Caco-2 (cell line): ENCODE results near the gene KMT5C. TPM values are rescaled to one million over a fixed set of nuclear protein-coding genes. Genes with fewer than 3 reads are reported as not detected.

ENCODE experiments used
- BruUV-seq: library from RNA; stranded (reverse); fragments of 400-500 nt; replicated peaks from 2 replicates; lab custom pipeline; 2021; lab: Mats Ljungman, UMichigan
- CTCF ChIA-PET: fragments of 300-600 bp; sonication (Branson Sonifier 250); formaldehyde crosslinking; loops from one replicate; lab custom pipeline; 2022; ENCODE audit warnings: antibody characterized with exemption; lab: Charles Lee
- POLR2A ChIA-PET: fragments of 300-600 bp; sonication (Branson Sonifier 250); formaldehyde crosslinking; loops from one replicate; lab custom pipeline; 2022; ENCODE audit warnings: antibody characterized with exemption; lab: Charles Lee
- DNase-seq, 2 experiments: peaks; one replicate each; pipeline versions ENCODE4 v3.0.0 to v3.0.0-alpha.2; 2020 to 2022
- H3K27me3 ChIP-seq: replicated peaks from 2 replicates; pipeline ENCODE4 v1.6.0; 2011; ENCODE audit warnings: low read length; ENCODE audit not compliant: control insufficient read depth, insufficient read depth
- H3K36me3 ChIP-seq: 2 replicates; pipeline ENCODE4 v1.5.1; 2011; ENCODE audit warnings: low read length; ENCODE audit not compliant: control insufficient read depth, insufficient read depth
- H3K4me1 ChIP-seq: fragments of 250-450 bp; sonication (Bioruptor Pico); 2 replicates; pipeline ENCODE4 v1.5.1; 2020; ENCODE audit warnings: mild to moderate bottlenecking
- H3K4me3 ChIP-seq: 2 replicates; pipeline ENCODE4 v1.5.1; 2011; ENCODE audit warnings: low read depth, mild to moderate bottlenecking, control low read depth, low read length
- H3K9me3 ChIP-seq: fragments of 250-450 bp; sonication (Bioruptor Pico); 2 replicates; pipeline ENCODE4 v1.5.1; 2020; ENCODE audit warnings: mild to moderate bottlenecking, moderate library complexity
- H3K27ac Mint-ChIP-seq: one replicate; pipeline ENCODE4 v1.8.0; 2022; ENCODE audit warnings: mixed read lengths; ENCODE audit not compliant: unreplicated experiment
- H3K27me3 Mint-ChIP-seq: one replicate; pipeline ENCODE4 v1.8.0; 2022; ENCODE audit warnings: mixed read lengths; ENCODE audit not compliant: insufficient read depth, unreplicated experiment
- H3K36me3 Mint-ChIP-seq: one replicate; pipeline ENCODE4 v1.8.0; 2022; ENCODE audit warnings: mild to moderate bottlenecking, mixed read lengths; ENCODE audit not compliant: insufficient read depth, unreplicated experiment
- H3K4me1 Mint-ChIP-seq: one replicate; pipeline ENCODE4 v1.8.0; 2022; ENCODE audit warnings: low read depth, mixed read lengths; ENCODE audit not compliant: unreplicated experiment
- H3K4me3 Mint-ChIP-seq: one replicate; pipeline ENCODE4 v1.8.0; 2022; ENCODE audit warnings: mild to moderate bottlenecking, moderate library complexity, mixed read lengths; ENCODE audit not compliant: unreplicated experiment
- H3K9me3 Mint-ChIP-seq: one replicate; pipeline ENCODE4 v1.8.0; 2022; ENCODE audit warnings: mixed read lengths; ENCODE audit not compliant: unreplicated experiment
- CTCF ChIP-seq, 2 experiments: fragments of 200-600 bp in 1 of 2; IDR thresholded peaks; 1 replicate in 1 of 2; 2 replicates in 1 of 2; pipeline versions ENCODE4 v1.5.1 to v1.8.0; 2011 to 2022; ENCODE audit warnings: antibody characterized with exemption in 1 of 2, control low read depth in 1 of 2, inconsistent platforms in 1 of 2, low read depth in 1 of 2, low read length in 1 of 2, mild to moderate bottlenecking in 1 of 2, moderate library complexity in 1 of 2; ENCODE audit not compliant: insufficient read depth in 1 of 2, severe bottlenecking in 1 of 2, unreplicated experiment in 1 of 2
- intact Hi-C: fragments of 100-400 bp; cut with micrococcal nuclease; formaldehyde crosslinking; loops from one replicate; pipeline ENCODE4 v1.10.0; 2022; ENCODE audit not compliant: unreplicated experiment
- total RNA-seq: library from RNA; stranded (reverse); gene quantifications from 2 replicates; pipeline ENCODE4 v1.2.3, GENCODE V29; 2022

Gene KMT5C
- total RNA-seq, 1 experiment from 2014 or later = 26.3 TPM

GRCh38 chr19:55308281-55308680 lies 31.4 kb upstream of the KMT5C start:
- Mint-ChIP-seq H3K36me3 (peaks cover 29% of the 10 kb centered on the region), H3K27ac (no peak overlapping the region), H3K27me3 (no peaks in the 10 kb centered on the region), H3K4me1 (peaks cover 2% of the 10 kb centered on the region), H3K9me3 (no peaks in the 10 kb centered on the region), H3K4me3 (no peak overlapping the region)
- H3K4me1 ChIP-seq = no peaks in the 10 kb centered on the region
- ChIA-PET POLR2A (no interaction called here), CTCF (no interaction called here)
- intact Hi-C loops = no loop called here
- TF ChIP-seq CTCF (IDR thresholded peaks at IDR 0.05; ENCODE audit: insufficient read depth in 1 of 2, low read depth in 1 of 2, low read length in 1 of 2, severe bottlenecking in 1 of 2, unreplicated experiment in 1 of 2) = no peak
- no peak for DNase-seq
- no TSS peak for BruUV-seq
- no peak overlapping the region for H3K4me3 ChIP-seq
- H3K9me3 ChIP-seq = no peaks in the 10 kb centered on the region
- no peaks in the 10 kb centered on the region for H3K27me3 ChIP-seq
- peaks cover 5% of the 10 kb centered on the region for H3K36me3 ChIP-seq

- Mint-ChIP-seq H3K27me3 (no peaks in the 10 kb centered on the region), H3K4me1 (peaks cover 6% of the 10 kb centered on the region), H3K4me3 (no peak overlapping the region), H3K36me3 (peaks cover 29% of the 10 kb centered on the region), H3K27ac (no peak overlapping the region), H3K9me3 (no peaks in the 10 kb centered on the region)
- Histone ChIP-seq H3K4me3 (no peak overlapping the region), H3K36me3 (peaks cover 4% of the 10 kb centered on the region), H3K27me3 (no peaks in the 10 kb centered on the region), H3K4me1 (no peaks in the 10 kb centered on the region), H3K9me3 (no peaks in the 10 kb centered on the region)
- DNase-seq = no peak
- ChIA-PET POLR2A (no interaction called here), CTCF (no interaction called here)
- intact Hi-C loops = no loop called here
- BruUV-seq = no TSS peak
- TF ChIP-seq CTCF (IDR thresholded peaks at IDR 0.05; ENCODE audit: insufficient read depth in 1 of 2, low read depth in 1 of 2, low read length in 1 of 2, severe bottlenecking in 1 of 2, unreplicated experiment in 1 of 2) = no peak
These were observed 30.2 kb upstream of the KMT5C start for GRCh38 chr19:55309448-55309847.

GRCh38 chr19:55310498-55310897 lies 29.2 kb upstream of the KMT5C start:
- H3K27ac Mint-ChIP-seq = no peak overlapping the region
- H3K4me1 Mint-ChIP-seq = peaks cover 6% of the 10 kb centered on the region
- CTCF ChIA-PET = no interaction called here
- Histone ChIP-seq H3K27me3 (no peaks in the 10 kb centered on the region), H3K4me1 (no peaks in the 10 kb centered on the region), H3K4me3 (no peak overlapping the region), H3K9me3 (no peaks in the 10 kb centered on the region), H3K36me3 (peaks cover 1% of the 10 kb centered on the region)
- no peak for TF ChIP-seq CTCF (IDR thresholded peaks at IDR 0.05; ENCODE audit: insufficient read depth in 1 of 2, low read depth in 1 of 2, low read length in 1 of 2, severe bottlenecking in 1 of 2, unreplicated experiment in 1 of 2)
- POLR2A ChIA-PET = no interaction called here
- BruUV-seq = no TSS peak
- intact Hi-C loops = no loop called here
- no peak overlapping the region for H3K4me3 Mint-ChIP-seq
- DNase-seq = no peak
- H3K27me3 Mint-ChIP-seq = no peaks in the 10 kb centered on the region
- H3K36me3 Mint-ChIP-seq = peaks cover 24% of the 10 kb centered on the region
- no peaks in the 10 kb centered on the region for H3K9me3 Mint-ChIP-seq
